Stimulated activated CD8-positive, alpha-beta memory T cell treated with anti-CD3 and anti-CD28 coated beads, Interleukin-15, amount 100 ng/mL, for 48 hours (primary cell): ENCODE measurements around the gene PAPPA.

Experiments used
- DNase-seq, 2 donors: peaks; one replicate each; pipeline ENCODE4 v3.0.0-alpha.2; 2020; ENCODE audit warnings: low read depth in 2 of 2

PAPPA gene

DNA sequence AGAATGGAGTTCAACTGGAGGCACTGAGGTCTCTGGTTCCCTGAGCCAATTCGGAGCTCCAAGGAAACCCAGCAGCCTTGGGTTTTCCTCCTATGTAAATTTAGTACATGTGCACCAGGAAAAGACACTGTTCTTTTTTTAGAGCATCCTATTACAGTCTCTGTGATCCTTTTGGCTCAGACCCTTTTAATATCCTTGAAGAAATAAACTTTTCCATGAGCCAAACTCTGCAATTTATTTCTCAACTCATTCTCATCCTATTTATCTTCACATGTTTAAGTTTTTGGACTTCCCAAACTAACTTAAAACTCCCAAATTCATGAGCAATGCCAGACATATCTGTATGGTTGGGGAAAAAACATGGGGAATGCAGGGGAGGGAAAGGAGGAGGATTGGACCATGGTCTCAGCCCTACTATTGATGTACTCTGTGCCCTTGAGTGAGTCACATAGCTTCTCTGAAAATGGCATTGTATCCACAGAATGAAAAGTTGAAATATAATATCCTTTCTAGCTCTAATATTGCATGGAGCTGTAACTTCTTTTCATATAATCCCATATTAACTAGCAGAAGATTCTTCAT is 76.6 kb downstream of the PAPPA start:
- DNase-seq = no peak

DNA sequence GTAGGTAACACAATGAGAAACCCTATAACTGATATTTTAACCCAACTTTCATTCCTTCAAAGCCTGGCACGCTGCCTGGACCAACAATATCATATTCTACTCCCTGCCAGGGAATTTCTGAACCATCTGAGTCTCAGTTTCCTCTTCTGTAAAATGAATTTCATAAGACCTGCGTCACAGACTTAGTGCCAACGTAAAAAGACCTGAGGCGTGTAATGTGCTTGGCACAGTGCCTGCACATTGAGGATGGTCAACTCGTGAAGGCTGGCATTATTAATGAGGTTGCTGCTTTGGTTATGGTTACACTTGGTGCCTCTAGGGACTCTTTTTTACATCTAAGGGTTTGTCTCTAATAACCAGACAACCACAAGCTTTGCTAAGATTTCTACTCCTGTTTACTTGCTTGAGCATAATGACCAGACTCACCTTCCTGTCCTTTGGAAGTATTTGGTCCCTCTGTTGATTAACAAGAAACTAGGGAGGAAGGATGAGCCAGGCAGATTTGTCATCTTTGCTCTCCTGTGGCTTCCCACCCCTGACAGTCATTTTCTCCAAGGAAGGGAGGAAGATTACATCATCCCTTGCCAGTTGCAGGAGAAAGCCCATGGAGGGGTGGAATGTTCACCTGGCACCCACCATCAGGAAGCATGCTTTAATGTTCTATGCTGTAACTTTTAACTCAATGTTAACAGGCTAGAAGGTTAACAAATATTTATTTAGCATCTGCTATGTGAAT is 79.0 kb downstream of the PAPPA start:
- DNase-seq = no peak

DNA sequence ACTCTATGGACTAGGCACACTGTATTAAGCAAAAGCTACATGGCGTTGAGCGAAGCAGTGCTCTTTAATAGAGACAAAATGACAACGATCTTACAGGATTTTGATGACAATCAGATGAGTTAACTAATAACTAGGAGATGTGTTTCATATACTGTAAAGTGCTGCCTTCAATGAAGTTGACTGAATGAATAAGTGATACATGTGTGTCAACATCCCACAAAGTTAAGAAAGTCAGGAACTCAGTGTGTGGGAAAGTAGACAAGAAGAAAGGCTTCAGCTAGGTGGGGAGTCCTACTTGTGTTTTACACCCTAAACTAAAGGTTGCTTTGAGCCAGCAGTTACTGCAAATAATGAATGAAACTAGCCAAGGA is 79.6 kb downstream of the PAPPA start:
- DNase-seq = no peak

DNA sequence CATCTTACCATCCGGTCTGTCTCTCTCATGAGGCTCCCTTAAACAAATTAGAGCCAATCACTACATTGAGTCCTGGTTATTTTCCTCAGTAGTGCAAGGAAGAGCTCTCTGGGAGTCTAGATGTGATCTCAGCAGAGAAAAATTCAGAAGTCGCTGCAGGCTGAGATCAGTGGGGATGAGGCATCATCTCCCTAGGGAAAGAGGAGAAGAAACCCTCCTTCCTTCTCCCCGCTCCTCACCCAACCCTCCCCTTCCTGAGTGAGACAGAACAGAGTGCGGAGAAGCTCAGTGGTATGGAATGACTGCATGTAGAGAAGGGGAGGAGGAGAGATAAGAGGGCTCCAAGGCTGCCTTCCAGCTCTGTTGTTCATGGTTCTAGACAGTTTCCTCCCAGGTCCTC is 80.5 kb downstream of the PAPPA start:
- no peak for DNase-seq

DNA sequence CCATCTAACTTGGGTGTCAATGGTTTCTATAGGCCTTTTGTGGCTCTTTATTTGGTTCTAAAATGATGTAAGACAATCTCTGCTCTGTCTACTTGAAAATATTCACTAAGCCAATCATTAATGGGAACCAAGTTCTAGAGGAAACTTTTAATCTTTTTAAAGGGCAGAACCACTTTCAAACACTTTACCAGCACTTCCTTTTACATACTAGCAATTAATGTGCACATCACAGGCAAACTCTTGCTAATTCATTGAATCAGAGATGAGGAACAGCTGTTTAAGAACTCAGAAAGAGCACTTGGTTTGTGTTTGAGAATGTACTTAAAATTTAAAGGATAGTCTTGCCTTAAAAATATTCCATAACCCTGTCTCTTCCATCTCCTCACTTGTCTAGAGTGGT is 83.4 kb downstream of the PAPPA start:
- DNase-seq = no peak

DNA sequence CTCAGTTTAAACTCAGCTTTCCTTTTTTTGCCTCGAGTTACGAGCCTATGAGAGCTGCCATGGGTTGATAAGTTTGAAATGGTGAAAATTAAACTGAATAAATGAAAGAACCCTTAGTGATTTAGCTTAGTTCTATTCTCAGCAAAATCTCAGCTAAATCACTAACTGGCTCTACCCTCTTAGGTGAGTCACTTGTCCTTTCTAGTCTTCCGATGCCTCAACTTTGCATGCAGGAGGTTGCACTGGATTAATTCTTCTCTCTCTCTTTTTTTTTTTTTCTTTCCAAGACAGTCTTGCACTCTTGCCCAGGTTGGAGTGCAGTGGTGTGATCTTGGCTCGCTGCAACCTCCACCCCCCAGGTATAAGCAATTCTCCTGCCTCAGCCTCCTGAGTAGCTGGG is 83.9 kb downstream of the PAPPA start:
- no peak for DNase-seq

DNA sequence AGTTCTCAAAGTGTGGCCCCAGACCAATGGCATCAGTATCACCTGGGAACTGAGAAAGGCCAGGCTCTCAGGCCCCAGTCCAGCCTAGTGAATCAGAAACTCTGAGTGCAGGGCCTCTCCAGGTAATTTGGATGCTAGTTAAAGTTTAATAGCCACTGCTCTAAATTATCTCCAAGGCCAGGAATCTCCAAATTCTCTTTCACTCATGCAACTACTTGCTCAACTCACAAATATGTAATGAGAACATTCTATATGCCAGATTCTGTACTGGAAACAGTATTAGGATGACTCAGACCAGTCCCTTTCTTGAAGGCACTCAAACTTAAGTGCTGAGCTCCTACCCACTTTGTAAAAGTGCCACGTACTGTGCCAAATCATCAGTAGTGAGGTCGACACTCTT is 84.6 kb downstream of the PAPPA start:
- no peak for DNase-seq

DNA sequence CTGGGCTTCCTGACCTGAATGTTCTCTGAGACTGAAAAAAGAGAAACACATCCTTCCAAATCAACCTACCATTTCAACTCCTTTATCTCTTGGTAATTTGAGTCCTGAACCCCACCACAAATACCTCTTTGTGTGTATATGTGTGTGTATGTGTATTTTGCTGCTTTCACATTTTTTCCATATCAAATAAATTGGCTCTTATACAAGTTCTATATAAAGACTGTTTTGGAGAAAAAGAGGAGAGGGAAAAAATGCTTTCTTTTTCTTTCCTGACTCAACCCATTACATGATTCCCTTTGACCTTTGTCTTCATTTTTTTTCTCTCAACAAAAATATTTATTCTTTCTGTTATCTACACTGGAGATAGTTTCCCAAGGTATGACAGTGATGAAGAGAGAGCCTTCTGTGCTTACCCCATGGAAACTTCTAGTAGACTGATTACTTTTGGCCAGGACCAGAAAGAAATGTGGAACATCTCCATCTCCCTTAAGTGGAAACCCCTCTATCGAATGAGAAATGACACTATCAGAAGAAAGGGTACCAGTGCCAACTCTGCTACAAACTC is 85.3 kb downstream of the PAPPA start:
- DNase-seq = no peak

DNA sequence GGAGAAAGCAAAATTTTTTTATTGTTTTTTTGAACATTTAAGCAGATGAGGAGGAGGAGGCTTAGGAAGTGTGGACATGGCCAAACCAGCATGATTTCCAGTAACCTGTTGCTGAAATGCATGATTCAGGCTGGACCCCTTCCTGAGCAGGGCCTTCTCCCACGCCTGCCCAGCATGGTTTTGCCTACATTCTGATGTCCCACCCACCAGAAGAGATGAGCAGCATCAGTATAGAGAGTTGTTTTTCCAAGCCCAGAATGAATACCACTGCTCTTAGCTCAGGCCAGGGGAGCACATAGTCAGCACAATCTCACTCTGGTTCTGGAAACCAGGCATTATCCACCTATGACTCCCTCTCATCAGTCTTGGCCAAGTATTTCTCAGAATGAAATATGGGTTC is 90.1 kb downstream of the PAPPA start:
- no peak for DNase-seq

DNA sequence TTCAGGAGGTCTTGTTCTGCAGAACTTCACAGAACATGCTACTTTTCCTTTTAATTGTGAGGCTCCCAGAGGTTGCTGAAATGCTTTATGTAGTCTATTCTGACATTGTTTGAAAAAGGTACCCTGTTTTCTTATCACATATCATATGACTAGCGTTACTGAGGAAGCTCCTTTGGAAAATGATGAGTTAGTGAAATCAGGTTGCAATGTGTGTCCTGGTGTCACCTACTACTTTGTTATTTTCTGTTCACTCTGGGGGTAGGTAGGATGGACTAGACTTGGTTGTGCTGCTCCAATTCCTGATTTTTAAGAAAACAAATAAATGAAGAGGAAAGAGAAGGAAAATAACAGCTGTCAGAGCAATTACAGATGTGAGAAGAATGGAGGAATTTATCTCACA is 93.7 kb downstream of the PAPPA start:
- DNase-seq = no peak

DNA sequence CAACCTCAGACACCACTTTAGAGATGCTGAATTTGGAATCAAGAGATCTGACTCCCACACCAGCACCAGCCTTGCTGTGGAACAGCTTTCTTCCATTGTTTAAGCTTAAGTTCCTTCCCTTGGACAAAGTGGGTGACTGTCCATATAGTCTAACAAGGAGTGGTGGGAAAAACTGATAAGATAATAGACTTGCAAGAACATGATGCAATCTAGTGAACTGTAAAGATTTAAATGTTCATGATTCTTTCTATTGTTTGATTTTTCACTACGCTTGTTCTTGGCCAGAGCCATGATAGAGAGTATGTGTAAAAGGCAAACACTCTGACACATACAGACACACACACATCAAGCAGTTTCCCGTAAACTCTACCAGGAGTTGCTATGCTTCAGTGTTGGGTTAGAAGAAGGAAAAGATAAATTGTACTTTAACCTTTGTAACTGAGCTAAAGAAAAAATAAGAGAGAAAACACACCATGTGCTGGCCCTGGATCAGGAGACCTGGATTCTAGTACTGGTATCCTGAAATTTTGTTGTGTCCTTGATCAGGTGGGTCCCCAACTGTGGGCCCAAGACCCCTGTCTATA is 94.3 kb downstream of the PAPPA start:
- no peak for DNase-seq

DNA sequence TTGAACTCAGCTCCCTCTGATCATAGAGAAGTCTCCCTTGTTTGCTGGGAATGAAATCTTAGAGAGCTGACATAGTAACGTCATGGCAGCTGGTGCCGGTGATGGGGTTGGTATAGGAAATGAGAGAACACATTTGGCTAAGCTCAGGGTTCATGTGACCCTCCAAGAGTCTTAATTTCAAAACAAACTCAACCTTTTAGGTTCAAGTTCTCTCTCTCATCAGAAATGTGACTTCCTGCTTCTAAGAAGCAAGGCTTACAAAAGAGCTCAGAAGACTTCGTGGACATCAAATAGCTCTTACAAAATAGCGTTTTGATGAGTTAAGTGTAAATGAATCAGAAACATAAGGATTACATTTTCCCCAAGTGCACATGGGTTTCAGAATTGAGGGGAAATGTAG is 97.3 kb downstream of the PAPPA start:
- DNase-seq = no peak

DNA sequence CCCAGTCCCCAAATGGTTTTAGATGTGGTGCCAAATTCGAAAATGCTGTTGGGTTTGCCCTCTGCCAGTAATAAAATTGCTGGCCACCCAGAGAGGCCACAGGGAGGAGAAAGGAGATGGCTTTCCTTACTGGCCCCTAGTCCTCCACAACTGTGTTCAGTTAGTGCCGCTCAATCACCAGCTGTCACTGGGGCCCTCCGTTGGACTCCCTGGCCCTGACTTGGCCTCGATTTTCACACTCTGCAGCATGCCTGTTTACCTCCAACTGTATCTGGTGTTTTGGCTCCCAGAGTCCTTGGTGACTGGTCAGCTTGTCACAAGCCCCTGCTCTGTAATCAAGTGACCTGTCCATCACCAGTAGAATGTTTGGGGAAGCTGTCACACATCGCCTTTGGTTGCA is 97.8 kb downstream of the PAPPA start:
- DNase-seq = no peak

DNA sequence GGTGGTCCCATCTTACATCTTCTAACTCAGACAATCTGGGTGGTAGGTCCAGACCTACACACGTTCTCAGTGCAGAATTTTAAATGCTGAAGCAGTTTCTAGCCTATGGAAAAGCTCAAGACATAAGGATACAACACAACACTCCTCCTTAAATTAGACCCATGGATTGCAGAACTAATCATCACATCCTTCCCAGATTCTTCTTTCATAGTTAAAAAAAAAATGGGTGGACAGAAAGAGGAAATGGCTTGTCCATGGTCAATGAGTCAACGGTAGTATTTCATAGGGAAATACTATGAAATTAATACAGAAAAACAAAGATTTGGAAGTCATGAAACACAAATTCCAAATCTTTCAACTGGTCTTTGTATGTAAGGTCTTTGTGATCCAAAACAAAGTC is 106.9 kb downstream of the PAPPA start:
- no peak for DNase-seq

DNA sequence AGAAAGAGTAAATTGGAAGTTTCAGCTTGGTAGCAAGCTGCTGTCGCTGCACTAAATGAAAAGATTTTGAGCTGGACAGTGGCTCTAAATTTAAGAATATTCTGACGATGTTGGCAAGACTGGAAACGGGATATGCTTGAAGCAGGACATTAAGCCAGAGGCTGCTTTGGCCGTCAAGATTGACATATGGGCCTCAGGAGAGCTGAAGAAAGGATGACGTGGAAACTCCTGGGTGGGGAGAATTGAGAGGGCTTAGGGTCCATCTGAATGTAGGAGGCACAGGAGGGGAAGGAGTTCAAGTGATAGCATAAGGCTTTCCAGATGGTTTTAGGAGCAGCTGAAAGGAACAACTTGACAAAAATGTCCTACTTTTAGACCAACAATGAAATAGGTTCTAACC is 108.9 kb downstream of the PAPPA start:
- no peak for DNase-seq

DNA sequence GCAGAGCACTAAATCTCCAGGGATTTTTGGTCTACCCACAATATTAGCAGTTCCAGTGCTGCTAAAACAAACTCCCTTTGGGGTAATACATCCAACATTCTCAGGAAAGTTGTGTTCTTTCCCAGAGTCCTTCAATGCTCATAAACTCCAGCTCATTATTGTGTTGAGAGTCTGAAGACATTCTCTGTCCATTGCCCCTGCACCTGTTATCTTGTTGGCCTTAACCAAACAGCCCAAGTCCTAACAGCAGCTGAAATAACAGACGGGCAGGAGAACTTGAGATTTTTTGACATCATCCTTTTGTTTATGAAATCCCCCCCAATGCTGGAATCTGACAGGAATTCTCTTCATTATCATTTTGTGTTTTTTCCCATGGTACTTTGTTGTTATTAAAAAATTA is 110.8 kb downstream of the PAPPA start:
- no peak for DNase-seq

DNA sequence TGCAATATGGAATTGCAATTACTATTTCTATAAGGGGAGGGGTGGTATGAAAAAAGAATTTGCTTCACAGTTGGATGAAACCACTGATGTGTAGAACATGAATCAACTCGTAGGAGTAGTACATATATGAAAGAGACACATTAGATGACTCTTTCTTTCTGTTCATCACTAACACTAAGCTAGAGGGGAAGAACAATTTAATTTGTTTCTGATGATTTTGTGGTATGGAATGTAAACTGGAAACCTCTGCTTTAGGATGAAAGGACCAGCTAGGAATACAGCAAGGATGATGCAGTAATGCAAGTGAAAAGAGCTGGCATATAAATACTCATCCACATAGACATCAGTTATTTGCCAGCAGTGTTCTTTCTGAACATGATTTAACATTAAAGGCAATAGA is 113.4 kb downstream of the PAPPA start:
- no peak for DNase-seq

DNA sequence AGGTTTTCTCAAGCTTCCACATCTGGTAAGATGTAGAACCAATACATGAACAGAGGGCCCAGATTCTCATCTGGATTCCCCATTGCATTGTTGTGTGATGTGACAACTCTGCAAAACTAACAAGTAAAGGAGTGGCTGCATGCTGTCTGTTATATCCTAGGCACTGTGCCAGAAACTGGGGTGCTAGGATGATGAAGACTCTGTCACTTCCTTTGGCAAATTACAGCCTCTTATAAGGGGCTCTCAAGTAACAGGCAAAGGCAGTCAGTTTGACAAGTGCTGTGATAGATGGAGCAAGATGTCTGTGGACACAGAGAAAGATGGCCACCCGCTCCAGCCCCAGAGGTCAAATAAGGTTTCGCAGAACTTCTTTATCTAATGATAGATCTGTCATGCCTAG is 115.7 kb downstream of the PAPPA start:
- no peak for DNase-seq

DNA sequence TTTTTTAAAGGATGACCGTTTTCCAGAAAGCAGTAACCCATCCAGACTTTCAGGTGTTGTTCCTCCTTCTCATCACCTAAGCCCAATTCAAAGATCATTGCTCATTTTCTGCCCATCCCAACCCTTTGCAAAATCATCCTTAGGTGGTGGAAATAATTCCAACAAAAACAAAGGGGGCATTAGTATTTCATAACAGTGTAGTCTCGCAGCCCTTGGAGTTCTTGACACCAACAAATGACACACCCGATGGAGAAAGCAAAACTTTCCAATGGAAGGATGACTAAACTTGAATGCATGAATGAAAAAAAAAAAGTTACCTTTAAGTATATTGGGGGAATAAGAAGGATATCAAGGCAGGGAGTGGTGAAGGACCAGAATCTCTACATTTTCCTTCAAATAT is 117.0 kb downstream of the PAPPA start:
- DNase-seq = no peak

DNA sequence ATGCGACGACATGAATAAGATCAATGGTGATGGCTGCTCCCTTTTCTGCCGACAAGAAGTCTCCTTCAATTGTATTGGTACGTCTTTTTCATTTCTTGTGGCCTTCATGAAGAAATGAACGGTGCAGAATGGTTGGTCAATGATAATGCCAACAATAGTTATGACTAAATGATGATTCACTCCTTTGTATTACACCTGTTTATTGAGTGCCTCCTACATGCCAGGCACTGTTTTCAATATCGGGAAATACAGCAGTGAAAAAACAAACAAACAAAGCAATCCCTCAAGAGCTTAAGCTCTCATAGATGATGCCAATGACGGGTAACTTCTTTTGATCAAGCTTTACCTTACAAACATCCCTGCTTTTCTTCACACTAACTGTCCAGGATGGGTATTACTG is 117.7 kb downstream of the PAPPA start:
- DNase-seq = no peak

DNA sequence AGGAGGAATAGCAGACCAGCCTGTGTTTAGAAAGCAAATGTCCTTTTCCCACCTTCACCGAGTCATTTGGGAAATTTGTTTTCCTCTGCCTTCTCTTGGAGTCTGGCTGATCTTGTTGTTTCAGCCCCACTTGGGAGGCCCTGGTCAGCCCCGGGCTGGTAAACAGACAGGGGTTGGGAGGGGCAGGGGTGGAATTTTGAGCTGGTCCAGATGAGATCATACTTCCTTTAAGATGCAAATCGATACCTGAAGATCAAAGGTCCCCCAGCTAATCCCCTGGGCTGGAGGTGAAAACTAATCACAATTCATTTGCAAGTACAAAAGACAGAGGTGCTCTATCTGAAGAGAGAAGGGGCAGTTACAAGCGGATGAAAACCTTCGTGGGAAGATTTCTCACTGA is 118.4 kb downstream of the PAPPA start:
- DNase-seq = no peak

DNA sequence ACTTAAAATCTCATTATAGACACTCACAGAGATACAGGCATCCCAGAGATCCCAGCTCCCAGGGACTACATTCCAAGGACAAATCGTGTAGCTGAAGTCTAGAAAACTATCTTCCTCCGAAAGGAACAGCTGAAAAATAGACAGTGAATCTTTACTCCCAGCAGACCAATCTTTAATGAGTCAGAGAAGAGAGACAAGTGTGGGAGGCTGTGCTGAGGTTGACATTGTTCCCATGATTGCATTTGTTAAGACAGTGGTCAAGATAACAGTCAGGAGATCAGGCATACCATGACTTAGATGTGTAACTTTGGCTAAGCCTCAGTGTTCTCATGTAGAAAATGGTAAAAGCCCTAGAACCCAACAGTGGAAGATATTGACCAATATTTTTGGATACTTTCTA is 120.7 kb downstream of the PAPPA start:
- DNase-seq = no peak

DNA sequence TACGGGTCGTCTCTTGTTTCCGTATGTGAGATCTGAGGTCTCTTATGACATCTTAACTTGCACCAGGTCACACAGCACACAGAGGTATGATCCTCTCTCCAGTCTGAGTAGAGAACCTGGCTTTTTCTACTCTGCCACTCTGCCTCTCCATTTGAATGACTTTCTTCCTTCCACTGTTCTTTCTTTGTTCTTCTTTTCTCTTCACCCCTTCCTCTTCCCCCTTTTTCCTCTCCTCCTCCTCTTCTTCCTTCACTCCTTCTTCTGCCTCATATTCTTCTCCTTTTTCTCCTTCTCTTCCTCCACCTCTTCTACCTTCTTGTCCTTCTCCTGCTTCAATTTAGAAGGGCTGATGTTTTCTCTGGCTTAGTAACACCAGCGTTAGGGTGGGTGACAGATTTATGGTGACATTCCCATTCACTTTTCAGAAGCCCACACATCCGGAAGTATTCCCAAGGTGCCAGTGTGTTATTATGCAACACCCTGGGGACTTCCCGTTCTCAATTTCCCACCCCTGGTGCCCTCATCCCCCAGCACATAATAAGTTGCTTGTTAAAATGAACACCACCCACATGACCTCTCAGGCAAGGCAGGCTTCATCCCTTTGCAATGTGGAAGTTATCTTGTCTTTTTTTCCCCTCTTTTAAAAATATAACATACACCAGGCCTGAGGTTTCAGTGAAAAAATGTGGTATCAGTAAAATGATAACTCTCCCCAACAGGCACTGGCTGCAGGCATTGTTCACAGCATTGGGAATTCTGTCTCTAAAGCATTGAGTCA is 122.0 kb downstream of the PAPPA start:
- DNase-seq = no peak
